Adipose tissue (tissue), 3 donors: ENCODE measurements around the gene EHD1. TPM values are rescaled to one million over a fixed set of nuclear protein-coding genes. Genes with fewer than 3 reads are reported as not detected.
A peak's percentile ranks its signal among the peaks of the same experiment; 100 is the strongest.

ENCODE experiments used
- H3K27ac ChIP-seq: one replicate; pipeline ENCODE4 v1.5.1; 2013; ENCODE audit warnings: low read depth, low read length
- WGBS, 3 donors: extraction: QIAGEN DNeasy Blood & Tissue Kit; methylation state at CpG; one replicate each; pipeline ENCODE4 v1.1.7; 2013; 5-methylcytosine and 5-hydroxymethylcytosine counted together
- polyA plus RNA-seq, 3 donors: library from polyadenylated mRNA; stranded (reverse); fragments of 200-250 nt; gene quantifications; one replicate each; pipeline ENCODE4 v1.2.3, GENCODE V29; 2013
- donor health status: healthy with polysubstance abuse.
- donor health status: Bipolar disorder and iron deficiency.
- donor health status: healthy.

Gene EHD1
- polyA plus RNA-seq, 3 donors: 10.3 to 68.5 (median 22.9) TPM

GRCh38 chr11:64880240-64881001 lies 2.0 kb upstream of the EHD1 start:
- WGBS, 3 donors: 57 to 84% (median 57%) methylated on average over 14 of the region's 14 CpGs

GRCh38 chr11:64879244-64879900 lies 951 bp upstream of the EHD1 start:
- H3K27ac ChIP-seq: peak overlapping the region; percentile 92
- WGBS, 3 donors: 13 to 16% (median 13%) methylated on average over 16 of the region's 16 CpGs

More at GRCh38 chr11:64880240-64881001, 2.0 kb upstream of the EHD1 start:
- H3K27ac ChIP-seq: no peak overlapping the region

DNA sequence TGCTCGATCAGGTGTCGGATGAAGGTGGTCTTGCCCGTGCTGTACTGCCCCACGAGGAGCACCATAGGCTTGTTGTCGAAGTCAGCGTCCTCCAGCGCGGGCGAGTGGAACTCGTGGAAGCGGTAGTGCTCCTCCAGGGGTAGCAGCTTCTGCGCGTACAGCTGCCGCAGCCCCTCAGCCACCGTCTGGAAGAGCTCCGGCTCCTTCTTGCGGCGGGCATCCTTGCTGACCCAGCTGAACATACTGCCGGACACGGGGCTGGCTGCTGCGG lies 263 bp downstream of the EHD1 start:
- WGBS, 3 donors: 0 to 1% (median 0%) methylated on average over 18 to 21 of the region's 21 CpGs
- H3K27ac ChIP-seq: peak overlapping the region; percentile 69

DNA sequence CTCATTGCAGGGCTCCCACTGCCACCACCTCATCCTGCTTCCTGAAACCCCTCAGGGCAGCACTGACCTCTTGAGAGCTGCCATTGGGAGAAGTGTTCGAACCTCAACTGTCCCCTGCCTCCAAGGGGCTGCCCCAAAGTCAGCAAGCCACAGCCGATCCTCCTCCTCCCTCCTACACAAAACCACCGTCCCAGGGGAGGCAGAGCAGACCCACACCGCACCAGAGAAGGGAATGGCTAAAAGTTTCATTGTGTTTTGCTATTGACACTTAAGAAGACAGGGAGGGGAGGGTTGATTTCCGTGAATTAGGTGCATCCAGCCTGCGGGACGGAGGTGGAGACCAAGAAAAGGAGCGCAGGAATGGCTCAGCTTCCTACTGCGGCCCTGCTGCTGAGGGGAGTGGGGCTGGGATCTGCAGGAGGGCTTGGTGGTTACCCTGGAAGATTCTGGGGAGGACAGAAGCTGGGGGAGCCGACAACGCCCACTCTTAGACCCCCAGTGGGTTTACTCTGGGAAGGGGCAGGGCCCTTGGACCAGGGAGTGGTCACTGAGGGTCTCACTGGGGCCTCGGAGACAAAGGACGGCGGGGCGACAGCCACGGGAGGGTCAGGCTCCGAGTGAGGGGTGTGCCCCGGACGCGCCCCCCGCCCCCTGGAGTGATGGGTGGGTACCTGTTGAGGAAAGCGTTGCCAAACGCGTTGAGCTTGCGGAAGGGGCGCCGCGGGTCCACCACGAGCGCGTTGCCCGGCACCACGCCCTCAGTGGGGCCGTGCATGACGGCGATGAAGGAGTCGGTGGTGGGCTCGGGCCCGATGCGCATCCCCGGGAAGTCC lies 815 bp downstream of the EHD1 start:
- peak overlapping the region; percentile 69 for H3K27ac ChIP-seq
- WGBS, 3 donors: 0 to 2% (median 1%) methylated on average over 41 of the region's 41 CpGs

DNA sequence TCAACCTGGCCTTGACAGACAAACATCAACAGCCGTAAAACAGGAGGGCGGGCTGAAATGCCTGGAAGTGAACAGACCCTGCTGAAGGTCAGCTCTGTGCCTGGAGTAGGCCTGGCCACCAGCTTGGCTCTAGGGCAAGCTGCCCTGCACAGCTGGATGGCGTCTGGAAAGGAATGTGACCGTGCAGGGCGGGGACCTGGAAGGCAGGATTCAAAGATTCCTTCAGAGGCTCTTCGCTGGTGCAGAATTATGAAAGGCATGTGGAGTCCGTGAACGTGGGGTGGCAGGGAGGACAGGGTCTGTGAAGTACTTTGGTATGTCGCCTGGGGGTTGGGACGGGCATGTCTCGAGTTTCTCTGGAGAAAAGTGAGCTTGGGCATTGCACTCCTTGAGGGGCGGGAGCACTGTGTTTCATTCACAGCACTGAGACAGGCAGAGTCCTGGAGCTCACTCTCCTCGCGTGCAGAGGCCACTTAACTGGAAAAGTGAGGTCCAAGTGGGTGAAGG lies 1.5 kb downstream of the EHD1 start:
- WGBS, 3 donors: 12 to 38% (median 24%) methylated on average over 14 of the region's 14 CpGs
- H3K27ac ChIP-seq: no peak overlapping the region

- no peak overlapping the region for H3K27ac ChIP-seq
- 34 to 66% (median 36%) methylated on average over 11 of the region's 11 CpGs for WGBS, 3 donors
Measured at GRCh38 chr11:64876229-64876750, 2.1 kb downstream of the EHD1 start.

GRCh38 chr11:64875369-64876228 lies 2.8 kb downstream of the EHD1 start:
- no peak overlapping the region for H3K27ac ChIP-seq
- 64 to 78% (median 68%) methylated on average over 17 of the region's 17 CpGs for WGBS, 3 donors

GRCh38 chr11:64874308-64875240 lies 3.8 kb downstream of the EHD1 start:
- H3K27ac ChIP-seq: no peak overlapping the region
- WGBS, 3 donors: 73 to 87% (median 78%) methylated on average over 29 of the region's 29 CpGs

DNA sequence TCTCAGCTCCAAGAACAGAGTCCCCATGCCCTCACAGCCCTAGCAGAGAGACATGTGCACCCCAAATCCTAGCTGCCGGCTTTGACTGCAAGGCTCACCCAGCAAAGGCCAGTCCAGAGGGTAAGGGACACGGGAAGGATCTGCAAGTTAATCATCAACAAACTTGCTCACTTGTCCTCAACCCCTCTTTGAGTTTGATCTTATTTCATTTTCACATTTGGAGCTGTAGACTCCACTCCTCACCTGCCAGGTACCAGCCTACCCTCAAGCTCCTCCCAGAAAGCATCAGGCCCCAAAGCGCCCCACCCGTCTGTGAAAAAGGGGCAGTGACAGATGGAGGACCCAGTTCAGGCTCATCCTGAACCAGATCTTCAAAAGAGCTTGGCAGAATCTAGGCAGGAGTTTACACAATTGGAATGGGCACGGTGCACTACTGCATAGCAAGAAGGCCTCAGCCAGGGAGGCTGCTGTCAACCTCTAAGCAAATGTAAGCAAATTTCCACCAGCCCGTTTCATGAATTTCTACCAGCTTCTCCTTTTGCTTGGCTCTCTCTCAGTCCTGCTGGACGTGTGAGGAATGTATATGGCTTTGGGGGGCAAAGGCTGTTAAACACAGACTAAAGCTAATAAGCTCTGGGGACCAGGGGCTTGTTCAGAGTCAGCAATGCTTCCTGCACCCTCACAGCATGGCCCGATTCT lies 5.5 kb downstream of the EHD1 start:
- no peak overlapping the region for H3K27ac ChIP-seq
- 76 to 86% (median 80%) methylated on average over 8 of the region's 8 CpGs for WGBS, 3 donors

DNA sequence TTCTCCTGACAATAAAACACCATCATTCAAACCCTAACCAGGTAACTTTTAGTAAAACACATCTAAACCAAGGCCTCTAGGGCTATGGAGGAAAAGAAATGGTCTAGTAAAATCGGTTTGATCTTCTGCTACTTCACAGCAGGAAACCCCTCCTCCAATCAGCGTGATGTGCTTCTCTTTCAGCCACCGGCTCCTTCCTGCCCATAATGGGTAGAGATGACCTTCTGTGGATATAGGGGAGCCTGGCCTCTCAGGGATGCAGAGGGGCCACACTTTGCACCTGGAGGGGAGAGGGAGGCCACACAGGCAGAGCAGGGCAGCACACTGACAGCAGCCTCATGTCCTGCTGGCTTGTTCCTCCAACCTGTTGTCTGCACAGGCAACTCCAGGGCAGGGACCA lies 6.9 kb downstream of the EHD1 start:
- WGBS, 3 donors: 39 to 63% (median 41%) methylated on average over 3 of the region's 3 CpGs

DNA sequence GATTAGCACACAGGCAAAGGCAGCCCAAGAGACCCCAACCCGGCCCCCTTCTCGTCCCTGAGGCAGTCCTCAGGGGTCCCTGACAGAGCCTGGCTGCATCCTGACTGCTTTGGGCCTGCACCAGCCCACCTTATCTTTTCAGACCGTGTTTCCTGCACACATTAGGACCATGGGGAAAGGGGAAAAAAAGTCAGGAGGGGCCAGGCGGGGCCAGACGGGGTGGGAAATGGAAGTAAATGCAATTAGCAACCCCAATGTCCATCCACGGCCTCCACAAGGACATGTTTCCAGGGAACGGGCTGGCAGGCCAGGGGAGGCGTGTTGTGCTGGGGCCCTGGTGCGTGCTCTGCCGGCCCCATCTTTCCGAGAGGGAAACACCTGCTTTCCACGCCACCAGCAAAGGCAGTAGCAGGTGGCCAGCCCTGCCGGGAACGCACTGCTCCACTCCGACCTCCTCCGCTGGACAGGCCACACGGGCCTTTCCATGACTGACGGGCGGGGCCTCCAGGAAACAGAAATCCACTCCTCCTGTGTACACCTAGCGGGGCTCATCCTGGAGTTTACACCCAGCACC lies 7.4 kb downstream of the EHD1 start:
- peak overlapping the region; percentile 7 for H3K27ac ChIP-seq
- 45 to 66% (median 49%) methylated on average over 20 of the region's 20 CpGs for WGBS, 3 donors

More for the DNA sequence above, 6.9 kb downstream of the EHD1 start:
- no peak overlapping the region for H3K27ac ChIP-seq

DNA sequence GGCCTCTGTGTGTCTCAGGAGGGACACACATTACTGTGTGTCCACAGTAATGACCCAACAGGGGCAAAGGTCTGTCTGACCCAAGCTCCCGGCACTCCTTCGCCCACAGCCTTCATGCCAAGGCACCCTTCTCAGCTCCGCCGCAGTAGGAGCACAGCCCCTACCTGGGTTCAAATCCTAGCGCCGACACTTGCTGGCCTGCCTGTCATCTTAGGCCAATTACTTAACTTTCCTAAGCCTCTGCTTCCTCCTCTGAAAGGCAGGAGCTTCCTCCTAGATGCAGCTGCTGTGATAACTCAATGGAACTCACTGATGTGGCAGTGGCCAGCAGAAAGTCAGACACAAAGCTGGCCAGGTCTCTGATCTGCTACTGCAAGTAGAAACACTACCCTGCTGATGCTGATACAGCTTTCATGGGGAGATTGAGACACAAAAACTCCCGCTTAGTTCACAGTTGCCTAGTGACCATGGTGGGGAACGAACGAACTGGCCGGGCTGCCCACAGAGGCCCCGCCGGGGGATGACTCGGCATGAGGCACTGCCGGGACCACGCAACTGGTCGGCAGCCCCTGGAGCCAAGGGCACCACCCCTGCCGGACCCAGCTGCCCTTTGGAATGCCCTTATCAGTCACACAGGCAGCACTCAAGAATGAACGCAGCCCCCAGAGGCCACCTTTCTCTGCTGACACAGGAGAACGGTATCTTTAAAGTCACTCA lies 8.1 kb downstream of the EHD1 start:
- peak overlapping the region; percentile 7 for H3K27ac ChIP-seq
- 22 to 56% (median 25%) methylated on average over 19 of the region's 19 CpGs for WGBS, 3 donors

GRCh38 chr11:64869571-64870175 lies 8.7 kb downstream of the EHD1 start:
- WGBS, 3 donors: 47 to 62% (median 54%) methylated on average over 9 of the region's 9 CpGs
- no peak overlapping the region for H3K27ac ChIP-seq

DNA sequence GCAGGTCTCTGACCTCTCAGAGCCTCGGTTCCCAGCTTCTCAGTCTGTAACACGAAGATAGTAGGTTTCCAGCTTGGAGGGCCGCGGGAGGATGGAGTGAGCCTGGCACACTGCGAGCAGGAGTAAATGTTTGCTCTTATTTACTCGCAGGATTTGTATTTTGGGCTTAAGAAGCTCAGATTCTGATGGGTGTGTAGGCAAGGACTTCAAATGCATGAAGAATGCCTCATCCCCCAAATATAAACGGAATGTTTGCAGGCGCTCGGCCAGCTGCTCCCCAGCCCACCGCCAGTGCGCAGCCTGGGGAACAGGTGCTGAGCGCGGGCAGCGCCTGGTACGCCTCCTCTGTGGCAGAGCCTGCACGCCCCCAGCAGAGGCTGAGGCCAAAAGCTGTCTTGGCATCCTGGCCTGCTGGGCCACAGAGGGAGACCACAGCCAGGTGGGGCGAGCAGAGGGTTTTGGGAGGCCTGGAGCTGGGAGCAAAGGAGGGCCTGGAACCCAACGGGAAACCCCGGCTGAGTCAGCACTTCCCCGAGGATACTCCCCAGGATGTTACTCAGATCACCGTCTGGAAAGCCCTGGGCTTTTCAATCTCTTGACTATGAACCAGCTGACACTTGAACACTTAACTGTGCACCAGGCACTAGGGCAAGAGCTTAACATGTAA lies 9.4 kb downstream of the EHD1 start:
- H3K27ac ChIP-seq: no peak overlapping the region
- WGBS, 3 donors: 51 to 75% (median 52%) methylated on average over 21 of the region's 21 CpGs
